ENCODE data around the gene MCC.

DNA sequence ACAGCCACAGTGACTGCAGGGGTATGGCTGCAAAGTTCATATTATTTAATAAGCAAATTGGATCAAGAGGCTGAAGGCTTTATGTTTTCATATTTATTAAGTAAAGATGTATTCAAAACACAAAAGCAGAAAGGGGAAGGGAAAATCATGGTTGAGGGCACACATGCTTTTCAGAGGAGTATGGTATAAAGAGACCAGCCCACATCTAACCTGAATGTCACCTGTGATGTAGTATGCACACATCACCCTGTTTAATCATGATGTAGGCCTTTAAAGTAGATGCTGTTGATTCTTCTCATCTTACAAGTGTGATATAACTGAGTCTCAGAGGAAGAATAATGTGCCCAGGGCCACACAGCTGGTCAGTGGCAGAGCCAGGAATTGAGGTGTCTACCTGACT, 299.8 kb downstream of the MCC start:
- TF ChIP-seq, protein P1, sequence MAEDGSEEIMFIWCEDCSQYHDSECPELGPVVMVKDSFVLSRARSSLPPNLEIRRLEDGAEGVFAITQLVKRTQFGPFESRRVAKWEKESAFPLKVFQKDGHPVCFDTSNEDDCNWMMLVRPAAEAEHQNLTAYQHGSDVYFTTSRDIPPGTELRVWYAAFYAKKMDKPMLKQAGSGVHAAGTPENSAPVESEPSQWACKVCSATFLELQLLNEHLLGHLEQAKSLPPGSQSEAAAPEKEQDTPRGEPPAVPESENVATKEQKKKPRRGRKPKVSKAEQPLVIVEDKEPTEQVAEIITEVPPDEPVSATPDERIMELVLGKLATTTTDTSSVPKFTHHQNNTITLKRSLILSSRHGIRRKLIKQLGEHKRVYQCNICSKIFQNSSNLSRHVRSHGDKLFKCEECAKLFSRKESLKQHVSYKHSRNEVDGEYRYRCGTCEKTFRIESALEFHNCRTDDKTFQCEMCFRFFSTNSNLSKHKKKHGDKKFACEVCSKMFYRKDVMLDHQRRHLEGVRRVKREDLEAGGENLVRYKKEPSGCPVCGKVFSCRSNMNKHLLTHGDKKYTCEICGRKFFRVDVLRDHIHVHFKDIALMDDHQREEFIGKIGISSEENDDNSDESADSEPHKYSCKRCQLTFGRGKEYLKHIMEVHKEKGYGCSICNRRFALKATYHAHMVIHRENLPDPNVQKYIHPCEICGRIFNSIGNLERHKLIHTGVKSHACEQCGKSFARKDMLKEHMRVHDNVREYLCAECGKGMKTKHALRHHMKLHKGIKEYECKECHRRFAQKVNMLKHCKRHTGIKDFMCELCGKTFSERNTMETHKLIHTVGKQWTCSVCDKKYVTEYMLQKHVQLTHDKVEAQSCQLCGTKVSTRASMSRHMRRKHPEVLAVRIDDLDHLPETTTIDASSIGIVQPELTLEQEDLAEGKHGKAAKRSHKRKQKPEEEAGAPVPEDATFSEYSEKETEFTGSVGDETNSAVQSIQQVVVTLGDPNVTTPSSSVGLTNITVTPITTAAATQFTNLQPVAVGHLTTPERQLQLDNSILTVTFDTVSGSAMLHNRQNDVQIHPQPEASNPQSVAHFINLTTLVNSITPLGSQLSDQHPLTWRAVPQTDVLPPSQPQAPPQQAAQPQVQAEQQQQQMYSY (CRISPR knock-in tag; IDR thresholded peaks at IDR 0.05) = no peak
- TF ChIP-seq, protein P2, sequence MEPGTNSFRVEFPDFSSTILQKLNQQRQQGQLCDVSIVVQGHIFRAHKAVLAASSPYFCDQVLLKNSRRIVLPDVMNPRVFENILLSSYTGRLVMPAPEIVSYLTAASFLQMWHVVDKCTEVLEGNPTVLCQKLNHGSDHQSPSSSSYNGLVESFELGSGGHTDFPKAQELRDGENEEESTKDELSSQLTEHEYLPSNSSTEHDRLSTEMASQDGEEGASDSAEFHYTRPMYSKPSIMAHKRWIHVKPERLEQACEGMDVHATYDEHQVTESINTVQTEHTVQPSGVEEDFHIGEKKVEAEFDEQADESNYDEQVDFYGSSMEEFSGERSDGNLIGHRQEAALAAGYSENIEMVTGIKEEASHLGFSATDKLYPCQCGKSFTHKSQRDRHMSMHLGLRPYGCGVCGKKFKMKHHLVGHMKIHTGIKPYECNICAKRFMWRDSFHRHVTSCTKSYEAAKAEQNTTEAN (CRISPR knock-in tag; IDR thresholded peaks at IDR 0.05) = no peak
- TF ChIP-seq JUN (CRISPR knock-in tag; IDR thresholded peaks at IDR 0.05) = no peak
- TF ChIP-seq, protein P3, sequence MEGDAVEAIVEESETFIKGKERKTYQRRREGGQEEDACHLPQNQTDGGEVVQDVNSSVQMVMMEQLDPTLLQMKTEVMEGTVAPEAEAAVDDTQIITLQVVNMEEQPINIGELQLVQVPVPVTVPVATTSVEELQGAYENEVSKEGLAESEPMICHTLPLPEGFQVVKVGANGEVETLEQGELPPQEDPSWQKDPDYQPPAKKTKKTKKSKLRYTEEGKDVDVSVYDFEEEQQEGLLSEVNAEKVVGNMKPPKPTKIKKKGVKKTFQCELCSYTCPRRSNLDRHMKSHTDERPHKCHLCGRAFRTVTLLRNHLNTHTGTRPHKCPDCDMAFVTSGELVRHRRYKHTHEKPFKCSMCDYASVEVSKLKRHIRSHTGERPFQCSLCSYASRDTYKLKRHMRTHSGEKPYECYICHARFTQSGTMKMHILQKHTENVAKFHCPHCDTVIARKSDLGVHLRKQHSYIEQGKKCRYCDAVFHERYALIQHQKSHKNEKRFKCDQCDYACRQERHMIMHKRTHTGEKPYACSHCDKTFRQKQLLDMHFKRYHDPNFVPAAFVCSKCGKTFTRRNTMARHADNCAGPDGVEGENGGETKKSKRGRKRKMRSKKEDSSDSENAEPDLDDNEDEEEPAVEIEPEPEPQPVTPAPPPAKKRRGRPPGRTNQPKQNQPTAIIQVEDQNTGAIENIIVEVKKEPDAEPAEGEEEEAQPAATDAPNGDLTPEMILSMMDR (IDR thresholded peaks at IDR 0.05) = no peak
- TF ChIP-seq, protein P4, sequence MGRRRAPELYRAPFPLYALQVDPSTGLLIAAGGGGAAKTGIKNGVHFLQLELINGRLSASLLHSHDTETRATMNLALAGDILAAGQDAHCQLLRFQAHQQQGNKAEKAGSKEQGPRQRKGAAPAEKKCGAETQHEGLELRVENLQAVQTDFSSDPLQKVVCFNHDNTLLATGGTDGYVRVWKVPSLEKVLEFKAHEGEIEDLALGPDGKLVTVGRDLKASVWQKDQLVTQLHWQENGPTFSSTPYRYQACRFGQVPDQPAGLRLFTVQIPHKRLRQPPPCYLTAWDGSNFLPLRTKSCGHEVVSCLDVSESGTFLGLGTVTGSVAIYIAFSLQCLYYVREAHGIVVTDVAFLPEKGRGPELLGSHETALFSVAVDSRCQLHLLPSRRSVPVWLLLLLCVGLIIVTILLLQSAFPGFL (CRISPR knock-in tag; IDR thresholded peaks at IDR 0.05; ENCODE audit: borderline replicate concordance) = no peak
- no peak for TF ChIP-seq SMAD3 (CRISPR knock-in tag; IDR thresholded peaks at IDR 0.05; ENCODE audit: borderline replicate concordance)
- TF ChIP-seq, protein P5, sequence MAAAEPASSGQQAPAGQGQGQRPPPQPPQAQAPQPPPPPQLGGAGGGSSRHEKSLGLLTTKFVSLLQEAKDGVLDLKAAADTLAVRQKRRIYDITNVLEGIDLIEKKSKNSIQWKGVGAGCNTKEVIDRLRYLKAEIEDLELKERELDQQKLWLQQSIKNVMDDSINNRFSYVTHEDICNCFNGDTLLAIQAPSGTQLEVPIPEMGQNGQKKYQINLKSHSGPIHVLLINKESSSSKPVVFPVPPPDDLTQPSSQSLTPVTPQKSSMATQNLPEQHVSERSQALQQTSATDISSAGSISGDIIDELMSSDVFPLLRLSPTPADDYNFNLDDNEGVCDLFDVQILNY (CRISPR knock-in tag; IDR thresholded peaks at IDR 0.05) = no peak
